ENCODE results near the gene RBM17.

RBM17 gene

DNA sequence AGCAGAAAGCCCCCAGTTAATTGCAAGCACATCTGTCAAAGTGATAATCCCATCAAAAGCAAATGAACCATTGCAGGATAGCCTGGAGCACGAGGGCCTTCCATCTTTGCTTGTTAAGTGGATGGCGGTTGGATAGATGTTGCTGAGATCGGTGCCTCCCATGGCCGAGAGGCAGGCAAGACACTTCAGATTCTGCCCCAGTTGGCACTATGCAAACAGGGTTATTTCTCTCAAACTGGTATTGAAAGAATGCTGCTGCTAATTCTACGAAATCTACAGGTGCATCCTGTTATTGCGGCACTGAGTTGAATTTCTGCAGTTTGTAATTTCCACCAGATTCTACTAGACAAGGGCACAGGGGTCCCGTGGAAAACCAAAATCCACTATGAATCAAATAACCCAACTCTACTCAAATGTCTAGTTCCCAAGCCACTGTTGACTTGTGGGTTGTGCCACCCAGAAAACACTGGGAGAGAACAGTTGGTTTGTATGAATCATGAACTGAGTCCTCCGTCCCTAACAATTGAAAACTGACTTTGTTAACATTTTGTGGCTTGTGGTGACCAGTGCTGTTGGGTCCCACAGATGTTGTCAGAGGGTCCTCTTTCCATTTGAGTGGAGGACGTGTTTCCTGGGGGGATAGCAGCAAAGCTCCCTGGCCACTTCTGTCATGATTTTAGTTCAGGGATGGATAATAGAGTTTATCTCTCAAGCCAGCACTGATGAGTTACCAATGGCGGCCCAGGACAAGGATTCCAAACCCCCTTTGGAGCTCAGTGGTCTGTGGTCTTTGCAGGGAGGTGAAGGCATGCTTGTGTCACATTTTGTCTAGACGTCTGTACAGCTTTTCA is 19.5 kb upstream of the RBM17 start:
- Histone ChIP-seq H3K27me3 (ENCODE audit: insufficient read depth, poor library complexity, severe bottlenecking) (no peaks in the 10 kb centered on the region), H3K4me3 (replicated peaks; ENCODE audit: insufficient read depth, low read length) (no peak overlapping the region), H3K27ac (replicated peaks) (no peak overlapping the region)
- TF ChIP-seq POLR2AphosphoS5 (IDR thresholded peaks at IDR 0.05; ENCODE audit: low read depth) (no peak), GABPA (IDR thresholded peaks at IDR 0.05; ENCODE audit: low read depth) (no peak), SPI1 (IDR thresholded peaks at IDR 0.05; ENCODE audit: borderline replicate concordance, low read depth) (no peak)
- TF ChIP-seq, protein P1, sequence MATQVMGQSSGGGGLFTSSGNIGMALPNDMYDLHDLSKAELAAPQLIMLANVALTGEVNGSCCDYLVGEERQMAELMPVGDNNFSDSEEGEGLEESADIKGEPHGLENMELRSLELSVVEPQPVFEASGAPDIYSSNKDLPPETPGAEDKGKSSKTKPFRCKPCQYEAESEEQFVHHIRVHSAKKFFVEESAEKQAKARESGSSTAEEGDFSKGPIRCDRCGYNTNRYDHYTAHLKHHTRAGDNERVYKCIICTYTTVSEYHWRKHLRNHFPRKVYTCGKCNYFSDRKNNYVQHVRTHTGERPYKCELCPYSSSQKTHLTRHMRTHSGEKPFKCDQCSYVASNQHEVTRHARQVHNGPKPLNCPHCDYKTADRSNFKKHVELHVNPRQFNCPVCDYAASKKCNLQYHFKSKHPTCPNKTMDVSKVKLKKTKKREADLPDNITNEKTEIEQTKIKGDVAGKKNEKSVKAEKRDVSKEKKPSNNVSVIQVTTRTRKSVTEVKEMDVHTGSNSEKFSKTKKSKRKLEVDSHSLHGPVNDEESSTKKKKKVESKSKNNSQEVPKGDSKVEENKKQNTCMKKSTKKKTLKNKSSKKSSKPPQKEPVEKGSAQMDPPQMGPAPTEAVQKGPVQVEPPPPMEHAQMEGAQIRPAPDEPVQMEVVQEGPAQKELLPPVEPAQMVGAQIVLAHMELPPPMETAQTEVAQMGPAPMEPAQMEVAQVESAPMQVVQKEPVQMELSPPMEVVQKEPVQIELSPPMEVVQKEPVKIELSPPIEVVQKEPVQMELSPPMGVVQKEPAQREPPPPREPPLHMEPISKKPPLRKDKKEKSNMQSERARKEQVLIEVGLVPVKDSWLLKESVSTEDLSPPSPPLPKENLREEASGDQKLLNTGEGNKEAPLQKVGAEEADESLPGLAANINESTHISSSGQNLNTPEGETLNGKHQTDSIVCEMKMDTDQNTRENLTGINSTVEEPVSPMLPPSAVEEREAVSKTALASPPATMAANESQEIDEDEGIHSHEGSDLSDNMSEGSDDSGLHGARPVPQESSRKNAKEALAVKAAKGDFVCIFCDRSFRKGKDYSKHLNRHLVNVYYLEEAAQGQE (IDR thresholded peaks at IDR 0.05; ENCODE audit: insufficient replicate concordance, low read depth) = no peak
- TF ChIP-seq, protein P2, sequence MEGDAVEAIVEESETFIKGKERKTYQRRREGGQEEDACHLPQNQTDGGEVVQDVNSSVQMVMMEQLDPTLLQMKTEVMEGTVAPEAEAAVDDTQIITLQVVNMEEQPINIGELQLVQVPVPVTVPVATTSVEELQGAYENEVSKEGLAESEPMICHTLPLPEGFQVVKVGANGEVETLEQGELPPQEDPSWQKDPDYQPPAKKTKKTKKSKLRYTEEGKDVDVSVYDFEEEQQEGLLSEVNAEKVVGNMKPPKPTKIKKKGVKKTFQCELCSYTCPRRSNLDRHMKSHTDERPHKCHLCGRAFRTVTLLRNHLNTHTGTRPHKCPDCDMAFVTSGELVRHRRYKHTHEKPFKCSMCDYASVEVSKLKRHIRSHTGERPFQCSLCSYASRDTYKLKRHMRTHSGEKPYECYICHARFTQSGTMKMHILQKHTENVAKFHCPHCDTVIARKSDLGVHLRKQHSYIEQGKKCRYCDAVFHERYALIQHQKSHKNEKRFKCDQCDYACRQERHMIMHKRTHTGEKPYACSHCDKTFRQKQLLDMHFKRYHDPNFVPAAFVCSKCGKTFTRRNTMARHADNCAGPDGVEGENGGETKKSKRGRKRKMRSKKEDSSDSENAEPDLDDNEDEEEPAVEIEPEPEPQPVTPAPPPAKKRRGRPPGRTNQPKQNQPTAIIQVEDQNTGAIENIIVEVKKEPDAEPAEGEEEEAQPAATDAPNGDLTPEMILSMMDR (IDR thresholded peaks at IDR 0.05; ENCODE audit: insufficient read depth, low read length) = no peak
- no peak for DNase-seq (ENCODE audit: low read depth in 1 of 2, low spot score in 1 of 2)

DNA sequence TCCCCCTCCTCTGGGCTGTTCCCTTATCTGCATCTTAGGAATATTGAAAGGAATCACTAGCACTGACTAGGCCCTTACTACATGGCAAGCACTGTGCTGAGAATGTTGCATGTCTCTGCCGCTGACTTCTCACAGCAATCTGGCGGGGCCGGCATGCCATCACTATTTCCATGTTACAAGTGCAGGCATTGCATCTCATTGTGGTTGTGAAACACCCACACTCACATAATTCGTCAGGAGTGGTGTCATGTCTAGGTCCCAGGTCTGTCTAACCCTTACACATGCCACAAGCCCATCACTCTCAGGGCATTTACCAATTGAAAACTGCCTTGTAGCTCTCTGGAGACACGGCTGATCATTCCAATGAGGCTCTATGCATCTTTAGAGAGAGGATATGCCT is 18.2 kb upstream of the RBM17 start:
- H3K4me3 ChIP-seq (replicated peaks; ENCODE audit: insufficient read depth, low read length) = no peak overlapping the region
- no peak overlapping the region for H3K27ac ChIP-seq (replicated peaks)
- TF ChIP-seq POLR2AphosphoS5 (IDR thresholded peaks at IDR 0.05; ENCODE audit: low read depth) (no peak), GABPA (IDR thresholded peaks at IDR 0.05; ENCODE audit: low read depth) (no peak), SPI1 (IDR thresholded peaks at IDR 0.05; ENCODE audit: borderline replicate concordance, low read depth) (no peak)
- TF ChIP-seq, protein P2 (IDR thresholded peaks at IDR 0.05; ENCODE audit: insufficient read depth, low read length) = no peak
- TF ChIP-seq, protein P1 (IDR thresholded peaks at IDR 0.05; ENCODE audit: insufficient replicate concordance, low read depth) = no peak
- DNase-seq (ENCODE audit: low read depth in 1 of 2, low spot score in 1 of 2) = no peak
- no peaks in the 10 kb centered on the region for H3K27me3 ChIP-seq (ENCODE audit: insufficient read depth, poor library complexity, severe bottlenecking)

- no peak for DNase-seq (ENCODE audit: low read depth in 1 of 2, low spot score in 1 of 2)
- no peak overlapping the region for H3K4me3 ChIP-seq (replicated peaks; ENCODE audit: insufficient read depth, low read length)
- no peak for TF ChIP-seq POLR2AphosphoS5 (IDR thresholded peaks at IDR 0.05; ENCODE audit: low read depth)
- peak; percentile 59; the same call in 1 of the 2 replicates for TF ChIP-seq SPI1 (IDR thresholded peaks at IDR 0.05; ENCODE audit: borderline replicate concordance, low read depth)
- no peaks in the 10 kb centered on the region for H3K27me3 ChIP-seq (ENCODE audit: insufficient read depth, poor library complexity, severe bottlenecking)
- H3K27ac ChIP-seq (replicated peaks) = peak overlapping the region; percentile 52
These were observed 17.4 kb upstream of the RBM17 start for GRCh38 chr10:6071181-6072175.

All from HL-60 (cell line).